Kidney epithelial cell (primary cell): ENCODE measurements around the gene ZEB1. TPM values are rescaled to one million over a fixed set of nuclear protein-coding genes. Genes with fewer than 3 reads are reported as not detected.

Source experiments
- DNase-seq: peaks from one replicate; pipeline ENCODE4 v3.0.0-alpha.2; 2010; ENCODE audit warnings: low read depth
- H3K27me3 ChIP-seq: 2 replicates; pipeline ENCODE4 v1.6.0; 2011; ENCODE audit warnings: low read length; ENCODE audit not compliant: control insufficient read depth, insufficient read depth
- H3K36me3 ChIP-seq: 2 replicates; pipeline ENCODE4 v1.5.1; 2011; ENCODE audit warnings: low read length; ENCODE audit not compliant: control insufficient read depth, insufficient read depth
- H3K4me3 ChIP-seq: 2 replicates; pipeline ENCODE4 v1.5.1; 2011; ENCODE audit warnings: low read depth, mild to moderate bottlenecking, control low read depth, low read length
- total RNA-seq: library from RNA; depleted of rRNA; stranded (reverse); fragments of >200 nt; gene quantifications from 2 replicates; pipeline ENCODE4 v1.2.3, GENCODE V29; 2015
- TF ChIP-seq, protein P1 (sequence below): IDR thresholded peaks from 2 replicates; pipeline ENCODE4 v1.5.1; 2011; ENCODE audit warnings: mild to moderate bottlenecking, moderate library complexity, low read length, control low read depth, inconsistent platforms; ENCODE audit not compliant: insufficient read depth, poor library complexity, severe bottlenecking

The ZEB1 gene
- total RNA-seq, 1 donor from 2014 or later, result 10.8 TPM

DNA sequence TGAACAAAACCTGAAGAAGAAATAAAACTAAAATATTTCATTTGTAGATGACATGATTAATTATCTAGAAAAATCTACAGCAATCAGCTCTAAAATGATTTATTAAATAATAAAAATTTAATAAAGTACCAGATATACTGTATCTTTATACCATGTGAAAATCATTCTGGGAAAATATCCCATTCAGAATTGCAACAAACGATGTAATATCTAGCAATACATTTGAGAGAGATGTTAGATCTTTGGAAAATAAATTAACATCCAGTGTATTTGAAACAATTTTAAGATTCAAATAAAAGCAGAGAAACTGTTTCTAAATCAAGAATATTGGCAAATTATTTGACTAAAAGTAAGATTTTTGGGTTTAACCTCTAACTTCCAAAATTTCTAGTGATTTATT, 62.2 kb downstream of the ZEB1 start:
- H3K27me3 ChIP-seq, result no peaks in the 10 kb centered on the region
- H3K4me3 ChIP-seq, result no peak overlapping the region
- TF ChIP-seq, protein P1, sequence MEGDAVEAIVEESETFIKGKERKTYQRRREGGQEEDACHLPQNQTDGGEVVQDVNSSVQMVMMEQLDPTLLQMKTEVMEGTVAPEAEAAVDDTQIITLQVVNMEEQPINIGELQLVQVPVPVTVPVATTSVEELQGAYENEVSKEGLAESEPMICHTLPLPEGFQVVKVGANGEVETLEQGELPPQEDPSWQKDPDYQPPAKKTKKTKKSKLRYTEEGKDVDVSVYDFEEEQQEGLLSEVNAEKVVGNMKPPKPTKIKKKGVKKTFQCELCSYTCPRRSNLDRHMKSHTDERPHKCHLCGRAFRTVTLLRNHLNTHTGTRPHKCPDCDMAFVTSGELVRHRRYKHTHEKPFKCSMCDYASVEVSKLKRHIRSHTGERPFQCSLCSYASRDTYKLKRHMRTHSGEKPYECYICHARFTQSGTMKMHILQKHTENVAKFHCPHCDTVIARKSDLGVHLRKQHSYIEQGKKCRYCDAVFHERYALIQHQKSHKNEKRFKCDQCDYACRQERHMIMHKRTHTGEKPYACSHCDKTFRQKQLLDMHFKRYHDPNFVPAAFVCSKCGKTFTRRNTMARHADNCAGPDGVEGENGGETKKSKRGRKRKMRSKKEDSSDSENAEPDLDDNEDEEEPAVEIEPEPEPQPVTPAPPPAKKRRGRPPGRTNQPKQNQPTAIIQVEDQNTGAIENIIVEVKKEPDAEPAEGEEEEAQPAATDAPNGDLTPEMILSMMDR, result no peak
- no peaks in the 10 kb centered on the region for H3K36me3 ChIP-seq
- no peak for DNase-seq

DNA sequence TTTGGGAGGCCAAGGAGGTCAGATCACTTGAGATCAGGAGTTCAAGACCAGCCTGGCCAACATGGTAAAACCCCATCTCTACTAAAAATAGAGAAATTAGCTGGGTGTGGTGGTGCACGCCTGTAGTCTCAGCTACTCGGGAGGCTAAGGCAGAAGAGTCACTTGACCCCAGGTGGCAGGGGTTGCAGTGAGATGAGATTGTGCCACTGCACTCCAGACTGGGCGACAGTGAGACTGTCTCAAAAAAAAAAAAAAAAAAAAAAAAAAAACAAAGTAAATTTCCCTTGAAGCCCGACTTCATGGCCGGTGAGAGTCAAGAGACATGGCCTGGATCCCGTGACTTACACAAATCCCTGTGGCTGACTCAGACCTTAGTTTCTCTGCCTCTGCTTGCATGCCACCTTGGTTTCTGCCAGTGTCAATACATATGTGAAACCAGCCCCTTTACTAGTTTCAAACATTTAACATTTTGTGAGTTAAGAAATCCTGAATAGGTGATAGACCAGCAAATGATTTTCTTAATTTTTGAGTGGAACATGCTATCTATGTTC, 62.8 kb downstream of the ZEB1 start:
- no peak for DNase-seq
- H3K36me3 ChIP-seq, result no peaks in the 10 kb centered on the region
- TF ChIP-seq, protein P1, result no peak

DNA sequence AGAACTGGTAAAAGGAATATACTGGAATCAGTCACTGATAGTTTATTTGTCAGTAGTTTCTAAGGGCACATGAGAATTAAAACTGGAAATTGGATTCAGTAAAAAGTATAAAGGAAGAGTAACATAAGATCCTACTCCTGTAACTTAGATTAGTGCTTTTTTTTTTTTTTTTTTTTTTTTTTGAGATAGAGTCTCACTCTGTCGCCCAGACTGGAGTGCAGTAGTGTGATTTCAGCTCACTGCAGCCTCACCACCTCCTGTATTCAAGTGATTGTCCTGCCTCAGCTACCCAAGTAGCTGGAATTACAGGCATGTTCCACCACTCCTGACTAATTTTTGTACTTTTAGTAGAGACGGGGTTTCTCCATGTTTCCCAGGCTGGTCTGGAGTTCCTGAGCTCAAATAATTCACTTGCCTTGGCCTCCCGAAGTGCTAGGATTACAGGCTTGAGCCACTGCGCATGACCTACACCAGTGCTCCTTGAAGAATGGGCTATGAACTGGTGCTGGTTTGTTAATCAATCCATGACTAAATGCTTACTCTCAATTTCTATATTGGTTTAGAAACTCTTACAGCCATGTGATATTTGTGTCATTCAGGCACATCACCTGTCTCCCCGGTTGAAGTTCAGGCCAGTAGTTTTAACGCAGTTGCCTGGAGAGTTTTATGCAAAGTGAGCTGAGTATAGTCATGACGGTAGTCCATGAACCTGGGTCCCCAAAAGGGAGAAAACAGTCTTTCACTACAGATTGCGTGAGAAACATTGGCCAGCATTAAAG, 65.0 kb downstream of the ZEB1 start:
- Histone ChIP-seq H3K27me3 (no peaks in the 10 kb centered on the region), H3K4me3 (no peak overlapping the region), H3K36me3 (no peaks in the 10 kb centered on the region)
- TF ChIP-seq, protein P1, result no peak
- no peak for DNase-seq

More for the DNA sequence above, 62.8 kb downstream of the ZEB1 start:
- H3K4me3 ChIP-seq, result no peak overlapping the region
- no peaks in the 10 kb centered on the region for H3K27me3 ChIP-seq

DNA sequence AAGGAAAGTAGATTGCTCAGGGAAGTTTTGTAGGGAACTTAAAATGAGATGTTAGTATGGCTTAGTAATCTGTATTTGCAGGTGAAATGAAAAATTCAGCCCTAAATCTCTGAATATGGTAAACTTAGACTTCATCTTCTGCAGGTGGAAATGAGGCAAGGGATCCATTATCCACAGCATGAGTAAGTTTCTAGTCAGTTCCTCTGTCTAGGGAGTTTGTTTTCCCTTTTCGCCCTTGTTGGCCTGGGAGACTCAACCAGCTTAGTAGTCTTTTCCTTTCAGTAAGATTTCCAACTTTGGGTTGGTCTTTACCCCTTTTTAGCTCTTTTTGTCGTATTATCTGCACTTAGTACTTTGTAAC, 65.6 kb downstream of the ZEB1 start:
- Histone ChIP-seq H3K27me3 (no peaks in the 10 kb centered on the region), H3K4me3 (no peak overlapping the region), H3K36me3 (no peaks in the 10 kb centered on the region)
- no peak for DNase-seq
- TF ChIP-seq, protein P1, result no peak

DNA sequence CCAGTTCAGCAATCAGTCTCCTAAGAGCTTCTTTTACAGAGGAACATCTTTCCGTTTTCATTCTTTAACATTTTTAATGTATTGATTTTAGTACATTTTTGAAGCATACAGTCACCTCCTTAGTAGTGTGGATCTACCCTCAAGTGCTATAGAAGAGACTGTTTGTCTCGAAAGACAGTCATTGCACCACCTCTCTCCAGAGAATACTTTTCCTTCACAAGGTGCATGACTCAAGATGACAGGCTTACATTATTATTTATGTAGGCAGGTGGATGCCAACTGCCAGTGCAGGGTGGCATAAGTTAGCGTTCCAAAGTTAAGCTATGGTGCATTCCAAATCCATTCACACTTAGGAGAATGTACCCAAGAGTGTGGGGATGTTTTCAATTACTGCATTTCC, 71.8 kb downstream of the ZEB1 start:
- H3K4me3 ChIP-seq, result no peak overlapping the region
- H3K27me3 ChIP-seq, result no peaks in the 10 kb centered on the region
- TF ChIP-seq, protein P1, result no peak
- no peak for DNase-seq
- no peaks in the 10 kb centered on the region for H3K36me3 ChIP-seq

DNA sequence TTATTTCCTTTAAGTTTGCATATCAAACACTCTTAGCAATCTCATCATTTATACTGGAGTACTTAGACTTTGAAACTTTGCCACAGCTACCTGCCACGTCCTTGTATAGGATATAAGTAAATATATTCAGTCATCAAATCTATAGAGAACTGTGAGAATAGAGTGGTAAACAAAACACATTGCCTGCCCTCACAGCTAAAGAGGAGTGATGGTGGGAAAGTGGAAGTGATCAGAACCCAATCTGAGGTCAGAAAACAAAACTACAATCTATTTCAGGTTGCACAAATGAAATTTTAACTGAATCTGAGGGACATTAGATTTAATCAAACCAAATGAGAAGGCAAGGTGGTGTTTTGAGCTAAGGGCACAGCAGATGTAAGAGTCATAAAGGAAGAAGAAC, 74.8 kb downstream of the ZEB1 start:
- DNase-seq, result no peak
- TF ChIP-seq, protein P1, result no peak
- H3K4me3 ChIP-seq, result no peak overlapping the region
- H3K27me3 ChIP-seq, result no peaks in the 10 kb centered on the region
- H3K36me3 ChIP-seq, result no peaks in the 10 kb centered on the region
